Kidney (tissue), 14 donors: Measurements from ENCODE around the gene WDFY4. TPM values are rescaled to one million over a fixed set of nuclear protein-coding genes. Genes with fewer than 3 reads are reported as not detected.

Source experiments
- DNase-seq, 5 donors: peaks; one replicate each; pipeline ENCODE4 v3.0.0-alpha.2; 2013 to 2020
- FAIRE-seq: peaks from 2 replicates; lab custom pipeline; 2012; peaks lifted over from hg19 to GRCh38; lab: Jason Lieb, UNC
- H3K27ac ChIP-seq, 2 donors: one replicate each; pipeline ENCODE4 v1.7.0; 2013; ENCODE audit warnings: low read depth in 2 of 2, low read length in 2 of 2, inconsistent platforms in 1 of 2
- H3K27me3 ChIP-seq: one replicate; pipeline ENCODE4 v1.7.1; 2013; ENCODE audit warnings: low read length, inconsistent platforms; ENCODE audit not compliant: control insufficient read depth, insufficient read depth
- H3K36me3 ChIP-seq, 3 donors: one replicate each; pipeline versions ENCODE4 v1.7.0 to v1.7.1; 2013; ENCODE audit warnings: low read length in 3 of 3, control low read depth in 1 of 3, inconsistent platforms in 1 of 3; ENCODE audit not compliant: insufficient read depth in 3 of 3, control insufficient read depth in 2 of 3
- H3K4me1 ChIP-seq, 3 donors: one replicate each; pipeline versions ENCODE4 v1.7.0 to v1.7.1; 2013; ENCODE audit warnings: low read length in 3 of 3, inconsistent platforms in 1 of 3, low read depth in 1 of 3; ENCODE audit not compliant: control insufficient read depth in 2 of 3, insufficient read depth in 2 of 3
- H3K4me3 ChIP-seq, 3 donors: one replicate each; pipeline versions ENCODE4 v1.7.0 to v1.8.1; 2013; ENCODE audit warnings: low read length in 3 of 3, control low read depth in 1 of 3, inconsistent platforms in 1 of 3
- H3K9ac ChIP-seq, 3 donors: one replicate each; pipeline versions ENCODE4 v1.7.0 to v1.7.1; 2013; ENCODE audit warnings: low read length in 3 of 3, control low read depth in 1 of 3, inconsistent platforms in 1 of 3
- H3K9me3 ChIP-seq, 3 donors: one replicate each; pipeline versions ENCODE4 v1.7.0 to v1.7.1; 2013; ENCODE audit warnings: low read length in 3 of 3, control low read depth in 1 of 3, inconsistent platforms in 1 of 3; ENCODE audit not compliant: control insufficient read depth in 2 of 3, insufficient read depth in 1 of 3
- intact Hi-C: fragments of 100-400 bp; cut with DNase I; formaldehyde crosslinking; loops from one replicate; pipeline ENCODE4 v1.11.1; 2022
- polyA plus RNA-seq: library from polyadenylated mRNA; stranded (reverse); fragments of 350-450 nt; fragmentation: Illumina TruSeq; extraction: RNeasy Lipid Tissue Mini Kit (QIAGEN cat#74804); gene quantifications from one replicate; pipeline ENCODE4 v1.2.3, GENCODE V29; 2014; ENCODE audit warnings: low read depth, low replicate concordance; ENCODE audit not compliant: insufficient read depth
- total RNA-seq: library from RNA; stranded (reverse); fragmentation: NEBNext Ultra II Directional; extraction: Animal tissue kit (Norgen Biotek cat#: 25700); gene quantifications from one replicate; pipeline ENCODE4 v1.2.1, GENCODE V29; 2021
- TF ChIP-seq, protein P1 (sequence below): IDR thresholded peaks from 3 replicates; pipeline ENCODE4 v1.5.1; 2012; ENCODE audit warnings: mild to moderate bottlenecking, moderate library complexity, borderline replicate concordance; ENCODE audit not compliant: insufficient read depth; ENCODE audit errors: extremely low read depth
- donor health status: control.
- donor health status: control.
- donor health status: control.
- donor health status: control.
- donor health status: control.
- donor health status: DM: yes; HTN: yes; CAD: no.
- donor health status: Normal renal cell carcinoma (clear cell type).

WDFY4 gene
- total and polyA plus RNA-seq, 2 donors from 2014 or later = 1.7 to 13.3 TPM

DNA sequence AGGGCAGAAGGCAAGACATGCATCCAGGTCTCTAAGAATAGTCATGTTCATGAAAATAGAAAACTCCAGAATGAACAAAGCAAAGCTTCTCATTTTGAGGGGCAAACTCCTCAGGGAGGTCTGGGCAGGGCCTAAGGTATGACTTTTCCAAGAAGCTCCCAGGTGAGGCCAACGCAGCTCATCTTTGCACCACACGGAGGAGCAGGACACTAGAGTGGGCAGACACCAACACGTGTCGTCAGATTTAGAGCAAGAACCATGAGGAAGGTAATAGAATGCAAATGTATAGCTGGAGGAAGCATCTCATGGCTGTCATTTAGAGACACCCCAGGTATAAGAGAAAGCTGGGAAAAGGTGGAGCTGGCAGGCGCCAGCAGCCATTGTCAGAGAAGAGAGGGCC lies 95.7 kb downstream of the WDFY4 start:
- Histone ChIP-seq H3K4me3 (no peak overlapping the region), H3K4me1 (no peaks in the 10 kb centered on the region), H3K9ac (no peak overlapping the region), H3K36me3 (no peaks in the 10 kb centered on the region), H3K27ac (no peak overlapping the region), H3K9me3 (no peaks in the 10 kb centered on the region), H3K27me3 (no peaks in the 10 kb centered on the region)
- DNase-seq (no peak), FAIRE-seq (no peak)
- intact Hi-C loops = no loop called here
- TF ChIP-seq, protein P1, sequence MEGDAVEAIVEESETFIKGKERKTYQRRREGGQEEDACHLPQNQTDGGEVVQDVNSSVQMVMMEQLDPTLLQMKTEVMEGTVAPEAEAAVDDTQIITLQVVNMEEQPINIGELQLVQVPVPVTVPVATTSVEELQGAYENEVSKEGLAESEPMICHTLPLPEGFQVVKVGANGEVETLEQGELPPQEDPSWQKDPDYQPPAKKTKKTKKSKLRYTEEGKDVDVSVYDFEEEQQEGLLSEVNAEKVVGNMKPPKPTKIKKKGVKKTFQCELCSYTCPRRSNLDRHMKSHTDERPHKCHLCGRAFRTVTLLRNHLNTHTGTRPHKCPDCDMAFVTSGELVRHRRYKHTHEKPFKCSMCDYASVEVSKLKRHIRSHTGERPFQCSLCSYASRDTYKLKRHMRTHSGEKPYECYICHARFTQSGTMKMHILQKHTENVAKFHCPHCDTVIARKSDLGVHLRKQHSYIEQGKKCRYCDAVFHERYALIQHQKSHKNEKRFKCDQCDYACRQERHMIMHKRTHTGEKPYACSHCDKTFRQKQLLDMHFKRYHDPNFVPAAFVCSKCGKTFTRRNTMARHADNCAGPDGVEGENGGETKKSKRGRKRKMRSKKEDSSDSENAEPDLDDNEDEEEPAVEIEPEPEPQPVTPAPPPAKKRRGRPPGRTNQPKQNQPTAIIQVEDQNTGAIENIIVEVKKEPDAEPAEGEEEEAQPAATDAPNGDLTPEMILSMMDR = no peak

DNA sequence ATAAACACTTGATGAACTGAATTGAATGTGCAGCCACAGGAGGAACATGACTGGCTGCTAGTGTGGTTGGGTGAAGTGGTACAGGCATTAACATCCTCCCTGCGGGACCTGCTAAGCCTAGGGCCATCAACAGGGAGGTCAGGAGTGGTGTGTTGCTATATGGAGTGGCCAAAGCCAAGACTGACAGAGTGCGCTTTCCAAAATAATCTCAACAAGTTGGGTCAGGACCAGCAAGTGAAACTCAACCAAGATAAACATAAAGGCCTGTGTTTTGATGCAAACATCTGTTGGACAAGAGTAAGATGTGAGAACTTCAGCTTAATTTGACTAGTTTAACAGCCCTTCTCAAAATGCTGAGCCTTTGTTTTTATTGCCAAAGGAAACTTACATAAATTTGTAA lies 97.7 kb downstream of the WDFY4 start:
- H3K9ac ChIP-seq = no peak overlapping the region
- no peak overlapping the region for H3K4me3 ChIP-seq
- no peaks in the 10 kb centered on the region for H3K36me3 ChIP-seq
- no peaks in the 10 kb centered on the region for H3K9me3 ChIP-seq
- TF ChIP-seq, protein P1 = no peak
- no peaks in the 10 kb centered on the region for H3K4me1 ChIP-seq
- intact Hi-C loops = no loop called here
- no peaks in the 10 kb centered on the region for H3K27me3 ChIP-seq
- H3K27ac ChIP-seq = no peak overlapping the region
- DNase-seq = peak in 2 of 5 donors; percentile 2 to 25
- no peak for FAIRE-seq

DNA sequence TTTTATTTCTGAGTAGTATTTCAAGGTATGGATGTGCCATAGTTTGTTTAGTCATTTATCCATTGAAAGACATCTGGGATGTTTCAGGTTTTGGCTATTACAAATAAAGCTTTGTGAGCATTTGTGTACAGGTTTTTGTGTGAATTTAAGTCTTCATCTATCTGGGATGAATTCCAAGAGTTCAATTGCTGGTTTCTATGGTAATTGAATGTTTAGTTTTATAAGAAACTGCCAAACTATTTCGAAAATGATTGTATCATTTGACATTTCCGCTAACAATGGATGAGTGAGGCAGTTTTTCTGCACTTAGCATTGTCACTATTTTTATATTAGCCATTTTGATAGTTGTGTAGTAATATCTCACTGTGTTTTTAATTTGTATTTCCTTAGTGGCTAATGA lies 99.4 kb downstream of the WDFY4 start:
- Histone ChIP-seq H3K4me1 (no peaks in the 10 kb centered on the region), H3K27ac (no peak overlapping the region), H3K36me3 (no peaks in the 10 kb centered on the region), H3K9ac (no peak overlapping the region), H3K27me3 (no peaks in the 10 kb centered on the region), H3K9me3 (no peaks in the 10 kb centered on the region), H3K4me3 (no peak overlapping the region)
- FAIRE-seq (no peak), DNase-seq (no peak)
- intact Hi-C loops = no loop called here
- TF ChIP-seq, protein P1 = no peak

DNA sequence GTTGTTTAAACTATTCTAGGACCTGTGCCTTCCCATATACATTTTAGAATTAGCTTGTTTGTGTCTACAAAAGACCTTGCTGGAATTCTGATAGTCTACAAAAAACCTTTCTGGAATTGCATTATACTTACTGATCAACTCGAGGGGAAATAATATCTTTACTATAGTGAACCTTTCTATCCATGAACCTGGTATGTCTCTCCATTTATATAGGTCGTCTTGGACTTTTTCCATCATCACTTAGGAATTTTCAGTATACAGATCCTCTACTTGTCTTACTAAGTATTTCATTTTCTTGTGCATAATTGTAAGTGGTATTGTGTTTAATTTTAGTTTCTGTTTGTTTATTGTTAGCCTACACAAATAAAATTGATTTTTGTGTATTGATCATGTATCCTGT lies 101.1 kb downstream of the WDFY4 start:
- H3K36me3 ChIP-seq = no peaks in the 10 kb centered on the region
- no peak overlapping the region for H3K9ac ChIP-seq
- TF ChIP-seq, protein P1 = no peak
- no peak overlapping the region for H3K27ac ChIP-seq
- no peaks in the 10 kb centered on the region for H3K4me1 ChIP-seq
- intact Hi-C loops = no loop called here
- DNase-seq (no peak), FAIRE-seq (no peak)
- no peak overlapping the region for H3K4me3 ChIP-seq
- H3K9me3 ChIP-seq = no peaks in the 10 kb centered on the region
- no peaks in the 10 kb centered on the region for H3K27me3 ChIP-seq
